Measurements from ENCODE around the gene FKBP14.

- no peak for TF ChIP-seq CTCF (IDR thresholded peaks at IDR 0.05 in 4 of 5, conservative IDR thresholded peaks at IDR 0.05 in 1 of 5)
- TF ChIP-seq POLR2A (IDR thresholded peaks at IDR 0.05), result no peak
These were observed 39.4 kb downstream of the FKBP14 start for GRCh38 chr7:29987083-29987482.
